T-helper 1 cell treated with Interleukin-12 subunit alpha and Interleukin-12 subunit beta and Interleukin-4 antibody, amounts not matched to agents 30 ng/mL and 1 ng/mL, for 36 hours (primary cell): ENCODE measurements around the gene COMT. TPM values are rescaled to one million over a fixed set of nuclear protein-coding genes. Genes with fewer than 3 reads are reported as not detected.

ENCODE experiments used
- intact Hi-C: fragments of 100-400 bp; cut with micrococcal nuclease; formaldehyde crosslinking; loops from one replicate; pipeline ENCODE4 v1.15.1; 2024
- total RNA-seq: library from RNA; stranded (reverse); gene quantifications from 2 replicates; pipeline ENCODE4 v1.2.3, GENCODE V29; 2022

The COMT gene
- total RNA-seq, 1 donor from 2014 or later: 87.3 TPM

- intact Hi-C loops: no loop called here
Measured at GRCh38 chr22:19968450-19968891, 26.9 kb downstream of the COMT start.

- intact Hi-C loops: no loop called here
Measured at GRCh38 chr22:19969141-19969928, 27.8 kb downstream of the COMT start.

GRCh38 chr22:19970031-19970478, 28.5 kb downstream of the COMT start:
- intact Hi-C loops: loop anchor here (1.0 to 2.0 kb wide), 4 partner anchors 51 to 159 kb away; partner anchors contain the start of genes TANGO2 and TRMT2A

GRCh38 chr22:19970479-19971275, 29.1 kb downstream of the COMT start:
- intact Hi-C loops: loop anchor here (1.0 to 2.0 kb wide), 4 partner anchors 50 to 159 kb away; partner anchors contain the start of genes TANGO2 and TRMT2A

- intact Hi-C loops: loop anchor here (2.0 kb wide), 1 partner anchor 49 kb away; the partner anchor contains the start of gene TANGO2
Measured at GRCh38 chr22:19971276-19972124, 29.9 kb downstream of the COMT start.

- intact Hi-C loops: no loop called here
Measured at GRCh38 chr22:19972251-19972650, 30.7 kb downstream of the COMT start.

- intact Hi-C loops: no loop called here
Measured at GRCh38 chr22:19972652-19973550, 31.3 kb downstream of the COMT start.

- intact Hi-C loops: no loop called here
Measured at GRCh38 chr22:19973551-19974267, 32.1 kb downstream of the COMT start.

- intact Hi-C loops: no loop called here
Measured at GRCh38 chr22:19974268-19974861, 32.8 kb downstream of the COMT start.

GRCh38 chr22:19974935-19975706, 33.5 kb downstream of the COMT start:
- intact Hi-C loops: no loop called here

GRCh38 chr22:19975707-19976035, 34.1 kb downstream of the COMT start:
- intact Hi-C loops: no loop called here

- intact Hi-C loops: no loop called here
Measured at GRCh38 chr22:19976671-19977070, 35.1 kb downstream of the COMT start.

GRCh38 chr22:19977296-19978243, 36.0 kb downstream of the COMT start:
- intact Hi-C loops: no loop called here

- intact Hi-C loops: no loop called here
Measured at GRCh38 chr22:19978748-19979147, 37.2 kb downstream of the COMT start.

- intact Hi-C loops: no loop called here
Measured at GRCh38 chr22:19979712-19980493, 38.3 kb downstream of the COMT start.

- intact Hi-C loops: no loop called here
Measured at GRCh38 chr22:19980766-19981165, 39.2 kb downstream of the COMT start.
